22Rv1 (cell line): ENCODE measurements around the gene LTBP3.

Experiments
- ZFX ChIP-seq: fragments of 450-650 bp; IDR thresholded peaks from 2 replicates; pipeline ENCODE4 v1.6.1; 2017; ENCODE audit warnings: antibody characterized with exemption, borderline replicate concordance
- TF ChIP-seq, protein P1 (sequence below): fragments of 450-650 bp; IDR thresholded peaks from 2 replicates; pipeline ENCODE4 v1.5.1; 2017; ENCODE audit warnings: mild to moderate bottlenecking

DNA sequence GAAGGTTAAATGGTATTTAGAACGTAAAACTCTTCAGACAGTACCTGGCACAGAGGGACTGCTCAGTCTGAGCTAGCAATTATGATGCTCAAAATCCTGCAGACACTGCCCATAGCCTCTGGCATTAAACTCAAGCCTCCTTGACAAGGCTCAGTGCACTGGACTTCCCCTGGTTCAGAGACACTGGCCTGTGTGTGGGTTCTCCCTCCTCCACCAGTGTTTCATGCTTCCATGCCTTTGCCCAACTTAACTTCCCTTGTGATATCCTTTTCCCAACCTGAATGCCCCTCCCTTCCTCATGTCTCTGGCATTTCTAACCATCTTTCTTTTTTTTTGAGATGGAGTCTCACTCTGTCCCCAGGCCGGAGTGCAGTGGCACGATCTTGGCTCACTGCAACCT, 9.1 kb downstream of the LTBP3 start:
- TF ChIP-seq, protein P1, sequence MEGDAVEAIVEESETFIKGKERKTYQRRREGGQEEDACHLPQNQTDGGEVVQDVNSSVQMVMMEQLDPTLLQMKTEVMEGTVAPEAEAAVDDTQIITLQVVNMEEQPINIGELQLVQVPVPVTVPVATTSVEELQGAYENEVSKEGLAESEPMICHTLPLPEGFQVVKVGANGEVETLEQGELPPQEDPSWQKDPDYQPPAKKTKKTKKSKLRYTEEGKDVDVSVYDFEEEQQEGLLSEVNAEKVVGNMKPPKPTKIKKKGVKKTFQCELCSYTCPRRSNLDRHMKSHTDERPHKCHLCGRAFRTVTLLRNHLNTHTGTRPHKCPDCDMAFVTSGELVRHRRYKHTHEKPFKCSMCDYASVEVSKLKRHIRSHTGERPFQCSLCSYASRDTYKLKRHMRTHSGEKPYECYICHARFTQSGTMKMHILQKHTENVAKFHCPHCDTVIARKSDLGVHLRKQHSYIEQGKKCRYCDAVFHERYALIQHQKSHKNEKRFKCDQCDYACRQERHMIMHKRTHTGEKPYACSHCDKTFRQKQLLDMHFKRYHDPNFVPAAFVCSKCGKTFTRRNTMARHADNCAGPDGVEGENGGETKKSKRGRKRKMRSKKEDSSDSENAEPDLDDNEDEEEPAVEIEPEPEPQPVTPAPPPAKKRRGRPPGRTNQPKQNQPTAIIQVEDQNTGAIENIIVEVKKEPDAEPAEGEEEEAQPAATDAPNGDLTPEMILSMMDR = no peak
- TF ChIP-seq ZFX = no peak
